Embryonic facial prominence (tissue), 1 donor: ENCODE data around the gene TEX51.

Experiments
- DNase-seq: peaks from one replicate; pipeline ENCODE4 v3.0.0-alpha.2; 2016; ENCODE audit errors: extremely low spot score

Gene TEX51

DNA sequence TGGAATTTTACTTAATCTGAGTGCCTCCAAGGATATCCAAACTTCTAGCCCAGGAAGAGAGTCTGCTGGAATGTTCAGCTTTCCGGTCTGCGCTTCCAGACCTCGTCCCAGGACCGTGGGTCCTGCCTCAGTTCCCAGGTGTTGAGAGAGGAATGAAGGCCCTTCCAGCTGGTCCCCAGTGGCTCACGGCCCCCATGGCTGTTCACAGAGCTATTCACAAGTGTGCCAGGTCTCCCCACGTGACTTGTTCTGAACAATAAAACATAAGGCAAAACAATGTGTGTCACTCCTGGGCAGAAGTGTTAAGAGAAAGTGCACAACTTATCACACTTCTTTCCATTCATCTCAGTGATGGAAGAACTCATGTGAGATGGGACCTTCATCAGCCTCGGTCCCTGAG, 20.1 kb upstream of the TEX51 start:
- DNase-seq, result no peak

DNA sequence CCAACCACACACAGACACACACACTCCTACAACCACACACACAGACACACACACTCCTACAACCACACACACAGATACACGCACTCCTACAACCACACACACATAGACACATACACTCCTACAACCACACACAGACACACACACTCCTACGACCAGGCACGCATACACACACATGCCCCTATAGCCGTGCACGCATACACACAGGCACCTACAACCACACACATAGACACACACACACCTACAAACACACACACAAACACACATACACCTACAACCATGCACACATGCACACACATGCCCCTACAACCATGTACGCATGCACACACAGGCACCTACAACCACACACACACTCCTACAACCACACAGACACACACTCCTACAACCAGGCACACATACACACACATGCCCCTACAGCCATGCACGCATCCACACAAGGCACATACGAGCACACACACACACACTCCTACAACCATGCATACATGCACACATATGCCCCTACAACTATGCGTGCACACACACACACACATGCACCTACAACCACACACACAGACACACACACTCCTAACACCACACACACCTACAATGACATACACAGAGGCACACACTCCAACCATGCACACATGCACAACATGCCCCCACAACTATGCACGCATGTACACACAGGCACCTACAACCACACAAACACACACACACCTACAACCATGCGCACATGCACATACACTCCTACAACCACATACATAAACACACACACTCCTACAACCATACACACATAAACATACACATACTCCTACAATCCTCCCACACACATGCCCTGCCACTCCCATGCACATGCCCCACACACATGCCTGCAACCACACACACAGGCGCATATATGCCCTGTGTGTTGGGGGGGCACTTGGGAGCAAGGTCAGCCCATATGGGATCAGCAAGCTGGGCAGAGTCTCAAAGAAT, 19.1 kb upstream of the TEX51 start:
- DNase-seq, result no peak

DNA sequence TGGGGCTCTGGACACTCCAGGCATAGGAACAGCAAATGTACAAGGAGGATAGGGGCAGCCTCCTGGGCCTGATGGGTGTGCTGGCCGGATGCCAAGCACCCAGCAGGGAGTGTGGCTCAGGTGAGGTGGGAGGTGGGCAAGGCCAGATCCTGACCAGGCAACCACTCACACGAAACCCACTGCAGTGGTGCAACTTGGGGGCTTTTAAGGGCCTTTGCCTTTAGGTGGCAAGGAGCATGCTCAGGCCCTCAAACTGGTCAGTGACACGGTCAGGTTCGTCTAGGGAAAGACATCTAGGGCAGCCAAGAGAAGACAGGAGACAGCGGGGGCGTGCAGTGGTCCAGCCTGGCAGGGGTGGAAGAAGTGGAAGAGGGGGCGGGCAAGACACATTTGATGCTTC, 18.4 kb upstream of the TEX51 start:
- no peak for DNase-seq

- no peak for DNase-seq
These were observed 17.9 kb upstream of the TEX51 start for GRCh38 chr2:126880817-126881216.

- no peak for DNase-seq
These were observed 17.1 kb upstream of the TEX51 start for GRCh38 chr2:126881591-126881990.

DNA sequence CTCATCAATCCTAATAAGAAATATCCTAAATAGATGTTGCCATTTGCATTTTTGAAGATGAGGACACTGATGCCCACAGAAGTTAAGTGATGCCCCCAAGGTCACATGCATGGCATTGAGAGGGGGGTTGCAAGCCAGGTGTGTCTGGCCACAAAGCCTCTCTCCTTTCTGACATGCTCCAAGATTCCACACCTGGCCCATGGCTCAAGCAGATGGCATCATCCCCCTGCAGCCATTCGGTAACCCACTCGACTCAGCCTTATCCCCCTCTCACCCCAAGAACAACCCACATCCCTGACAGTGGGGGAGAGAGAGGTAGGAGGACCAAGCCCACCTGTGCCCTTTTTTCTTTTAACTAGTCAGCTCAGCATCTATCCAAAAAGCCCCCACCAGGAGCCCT, 16.5 kb upstream of the TEX51 start:
- no peak for DNase-seq

DNA sequence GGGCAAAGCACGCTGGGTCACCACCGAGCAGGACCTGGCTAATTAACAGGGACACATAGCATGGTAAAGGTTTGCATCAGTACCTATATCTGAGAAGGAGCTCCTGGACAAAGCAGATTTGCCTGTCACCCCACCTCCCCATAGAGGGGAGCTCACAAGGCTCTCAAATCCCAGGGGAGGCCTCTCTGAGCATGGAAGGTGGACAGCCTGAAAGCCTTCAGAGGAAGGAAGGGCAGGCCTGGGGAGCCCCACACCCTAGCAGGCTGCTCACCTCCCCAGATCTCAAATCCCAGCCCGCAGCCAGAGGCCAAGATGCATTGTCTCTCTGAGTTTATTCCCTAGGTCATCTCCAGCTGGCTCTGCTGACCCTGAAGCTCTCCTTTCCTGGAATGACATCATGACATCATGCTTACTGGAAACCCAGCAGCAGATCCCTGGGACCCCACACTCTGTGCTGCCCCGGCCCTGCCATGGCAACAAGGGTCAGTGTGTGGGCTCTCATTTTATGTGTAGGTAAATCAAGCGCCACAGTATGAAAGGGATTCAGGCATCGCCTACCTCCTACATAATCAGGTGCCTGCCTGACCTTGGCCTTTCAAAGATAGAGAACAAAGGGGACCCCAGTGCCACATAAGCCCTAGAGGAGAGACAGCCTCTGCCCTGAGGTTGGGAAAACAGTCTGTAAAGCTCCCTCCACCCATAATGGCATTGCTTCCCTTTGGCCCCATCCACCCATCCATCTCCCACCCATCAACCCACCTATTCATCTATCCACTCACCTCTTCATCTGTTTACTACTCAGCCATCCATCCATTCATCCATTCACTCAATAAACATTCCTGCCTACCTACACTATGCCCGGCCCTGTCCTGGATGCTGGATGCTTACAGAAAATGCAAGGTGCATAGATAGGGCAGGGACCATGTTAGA, 15.7 kb upstream of the TEX51 start:
- DNase-seq, result no peak

DNA sequence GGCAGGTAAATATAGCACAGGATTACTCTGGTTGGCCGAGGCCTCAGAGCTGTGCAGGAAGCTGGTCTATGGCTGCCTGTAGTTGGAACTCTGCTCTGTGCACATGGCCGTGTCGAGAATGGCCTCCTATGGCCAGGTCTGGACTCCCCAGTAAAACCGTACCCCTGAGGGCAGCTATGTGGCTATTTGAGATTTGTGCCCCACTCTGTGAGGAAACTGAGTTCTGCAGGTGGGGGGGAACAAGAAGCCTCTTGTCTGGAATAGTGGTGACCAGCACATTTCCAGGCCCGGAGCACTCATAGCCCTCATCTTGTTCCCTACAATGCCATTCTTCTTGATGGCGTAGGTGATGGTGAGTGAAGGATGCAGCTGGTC, 15.0 kb upstream of the TEX51 start:
- DNase-seq, result no peak

DNA sequence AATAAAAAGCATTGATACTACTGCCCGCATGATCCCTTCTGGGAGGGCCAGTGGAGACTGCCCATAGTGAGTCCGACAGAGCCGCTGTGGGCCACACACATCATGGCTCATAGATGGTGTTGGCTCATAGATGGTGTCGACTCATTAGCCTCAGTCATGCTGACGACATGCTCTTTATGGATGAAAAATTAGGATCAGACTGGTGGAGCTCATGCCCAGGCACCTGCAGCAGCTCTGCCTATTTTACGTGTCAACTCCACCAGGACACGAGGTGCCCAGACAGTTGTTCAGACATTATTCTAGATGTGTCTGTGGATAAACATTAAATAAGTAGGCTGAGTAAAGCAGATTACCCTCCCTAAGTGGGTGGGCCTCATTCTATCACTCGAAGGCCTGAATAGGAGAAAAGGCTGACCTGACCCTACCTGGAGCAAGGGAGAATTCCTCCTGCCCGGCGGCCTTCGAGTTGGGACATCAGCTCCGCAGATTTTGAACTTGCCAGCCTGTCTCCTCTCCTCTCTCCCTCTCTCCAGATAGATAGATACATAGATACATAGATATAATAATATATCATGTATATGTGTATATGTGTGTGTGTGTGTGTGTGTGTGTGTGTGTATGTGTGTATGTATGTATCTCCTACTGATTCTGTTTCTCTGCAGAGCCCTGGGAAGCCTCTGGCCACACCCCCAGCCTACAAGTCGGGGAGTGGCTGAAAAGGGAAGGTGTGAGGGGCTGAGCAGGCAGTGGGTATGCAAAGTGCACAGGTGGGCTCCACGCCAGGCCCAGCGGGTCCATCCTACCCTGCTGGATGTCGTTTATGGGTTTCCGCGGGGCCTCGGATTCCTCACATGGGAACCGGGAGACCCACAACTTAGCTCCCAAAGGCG, 13.6 kb upstream of the TEX51 start:
- DNase-seq, result no peak

DNA sequence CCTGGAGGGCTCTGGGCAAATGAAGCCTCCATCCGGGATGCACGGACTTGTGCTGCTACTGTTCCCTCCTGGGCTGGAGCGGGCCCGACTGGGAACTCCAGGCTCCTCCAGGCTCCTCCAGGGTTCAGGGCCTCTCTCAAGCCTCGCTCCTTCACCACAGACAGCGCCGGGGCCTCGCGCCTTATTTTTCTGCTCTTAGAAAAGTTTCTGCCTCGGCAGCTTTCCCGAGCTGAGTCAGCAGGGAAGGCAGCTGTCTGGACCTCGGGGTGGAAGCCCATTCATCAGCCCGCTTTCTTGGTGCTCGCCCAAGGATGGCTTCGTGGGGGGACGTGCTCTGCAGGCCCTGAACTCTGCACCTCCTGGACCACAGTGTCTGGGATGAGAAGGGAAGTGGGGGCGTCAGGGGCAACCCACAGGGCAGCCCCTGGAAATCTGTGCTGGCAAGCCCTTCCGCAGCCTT, 12.9 kb upstream of the TEX51 start:
- no peak for DNase-seq

- DNase-seq, result no peak
These were observed 12.3 kb upstream of the TEX51 start for GRCh38 chr2:126886211-126886915.

- no peak for DNase-seq
These were observed 11.8 kb upstream of the TEX51 start for GRCh38 chr2:126886916-126887280.

DNA sequence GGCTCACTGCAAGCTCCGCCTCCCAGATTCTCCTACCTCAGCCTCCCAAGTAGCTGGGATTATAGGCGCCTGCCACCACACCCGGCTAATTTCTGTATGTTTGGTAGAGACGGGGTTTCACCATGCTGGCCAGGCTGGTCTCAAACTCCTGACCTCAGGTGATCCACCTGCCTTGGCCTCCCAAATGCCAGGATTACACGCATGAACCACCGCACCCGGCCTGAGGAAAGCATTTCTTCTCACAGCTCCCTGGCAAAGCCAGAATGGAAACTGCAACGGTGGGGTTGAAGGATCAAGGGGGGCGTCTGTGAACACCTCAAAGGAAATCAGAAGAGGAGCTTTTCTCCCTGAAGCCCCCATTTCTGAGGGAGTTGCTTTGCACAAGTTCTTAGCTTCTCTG, 11.2 kb upstream of the TEX51 start:
- no peak for DNase-seq

- DNase-seq, result no peak
These were observed 10.6 kb upstream of the TEX51 start for GRCh38 chr2:126888046-126888445.

DNA sequence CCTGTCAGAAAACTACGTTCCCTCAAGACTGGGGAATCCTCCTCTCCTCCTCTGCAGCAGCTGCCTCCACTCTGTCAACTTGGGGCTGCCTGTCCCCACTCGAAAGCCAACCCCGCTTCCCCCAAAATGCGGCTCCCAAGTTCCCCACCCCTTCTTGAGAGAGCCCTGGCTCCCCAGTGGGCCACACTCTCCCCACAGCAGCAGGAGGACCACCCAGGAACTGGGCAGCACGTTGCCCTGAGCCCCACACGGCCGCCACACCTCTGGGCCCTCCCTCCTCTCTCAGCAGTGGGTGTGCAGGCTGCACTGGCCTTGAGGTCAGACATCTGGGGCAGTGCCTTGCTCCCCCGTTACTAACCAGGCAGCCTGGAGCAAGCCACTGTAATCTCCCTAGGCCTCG, 9.6 kb upstream of the TEX51 start:
- DNase-seq, result no peak

DNA sequence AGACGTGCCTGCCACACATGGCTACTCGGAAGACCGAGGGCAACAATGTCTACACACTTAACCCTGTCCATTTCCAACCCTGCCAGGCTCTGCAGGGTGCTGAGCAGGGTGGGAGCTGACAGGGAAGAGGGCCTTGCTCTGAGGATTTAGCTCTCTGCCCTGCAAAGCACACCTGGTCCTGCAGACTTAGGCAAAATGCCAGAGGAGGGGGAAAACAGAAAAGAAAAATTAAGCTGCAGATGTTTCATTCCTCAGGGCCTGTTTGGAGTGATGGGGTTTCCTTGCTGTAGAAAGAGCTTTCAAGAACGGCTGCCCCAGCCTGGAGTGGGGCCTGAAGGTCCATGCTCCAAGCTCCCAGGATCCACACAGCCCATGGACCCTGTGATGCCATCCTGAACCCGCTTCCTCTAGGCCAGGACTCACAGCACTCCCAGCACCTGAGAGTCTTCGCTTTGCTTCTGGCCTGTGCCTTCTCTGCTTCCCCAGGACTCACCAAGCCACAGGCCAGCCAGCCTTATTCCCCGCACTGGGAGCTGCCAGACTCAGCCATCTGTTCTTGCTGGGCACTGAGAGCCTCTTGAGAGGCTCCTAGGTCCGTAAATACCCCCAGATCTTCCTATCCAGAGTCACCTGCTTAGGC, 9.1 kb upstream of the TEX51 start:
- DNase-seq, result no peak

GRCh38 chr2:126890136-126890510, 8.6 kb upstream of the TEX51 start:
- no peak for DNase-seq

GRCh38 chr2:126890551-126891450, 7.9 kb upstream of the TEX51 start:
- DNase-seq, result no peak

- DNase-seq, result no peak
These were observed 6.8 kb upstream of the TEX51 start for GRCh38 chr2:126891681-126892500.
